ENCODE data around the gene ZNF653.

DNA sequence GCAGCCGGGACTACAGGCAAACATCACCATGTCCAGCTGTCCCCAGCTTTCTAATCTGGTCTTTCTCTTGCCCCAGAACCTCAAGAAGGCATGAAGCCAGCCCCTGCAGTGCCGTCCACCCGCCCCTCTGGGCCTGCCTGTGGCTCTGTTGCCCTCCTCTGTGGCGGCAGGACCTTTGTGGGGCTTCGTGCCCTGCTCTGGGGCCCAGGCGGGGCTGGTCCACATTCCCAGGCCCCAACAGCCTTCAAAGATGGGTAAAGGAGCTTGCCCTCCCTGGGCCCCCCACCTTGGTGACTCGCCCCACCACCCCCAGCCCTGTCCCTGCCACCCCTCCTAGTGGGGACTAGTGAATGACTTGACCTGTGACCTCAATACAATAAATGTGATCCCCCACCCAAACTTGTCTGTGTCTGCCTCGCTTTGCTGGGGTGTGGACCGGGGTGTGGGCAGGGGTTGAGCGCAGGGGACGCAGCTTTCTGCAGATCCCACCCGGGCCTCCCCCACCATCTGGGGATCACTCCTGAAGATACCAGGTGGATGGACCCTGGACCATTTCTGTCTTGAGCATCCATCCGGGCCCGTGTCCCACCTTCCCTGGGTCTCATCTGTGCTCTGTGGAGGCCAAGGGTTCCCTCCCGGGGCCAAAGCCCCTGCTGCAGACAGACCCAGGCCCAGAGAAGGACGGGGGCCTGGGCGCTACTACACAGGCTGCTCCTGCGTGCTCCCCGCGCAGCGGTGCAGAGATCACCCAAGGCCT, 54.9 kb downstream of the ZNF653 start:
- TF ChIP-seq, protein P1, sequence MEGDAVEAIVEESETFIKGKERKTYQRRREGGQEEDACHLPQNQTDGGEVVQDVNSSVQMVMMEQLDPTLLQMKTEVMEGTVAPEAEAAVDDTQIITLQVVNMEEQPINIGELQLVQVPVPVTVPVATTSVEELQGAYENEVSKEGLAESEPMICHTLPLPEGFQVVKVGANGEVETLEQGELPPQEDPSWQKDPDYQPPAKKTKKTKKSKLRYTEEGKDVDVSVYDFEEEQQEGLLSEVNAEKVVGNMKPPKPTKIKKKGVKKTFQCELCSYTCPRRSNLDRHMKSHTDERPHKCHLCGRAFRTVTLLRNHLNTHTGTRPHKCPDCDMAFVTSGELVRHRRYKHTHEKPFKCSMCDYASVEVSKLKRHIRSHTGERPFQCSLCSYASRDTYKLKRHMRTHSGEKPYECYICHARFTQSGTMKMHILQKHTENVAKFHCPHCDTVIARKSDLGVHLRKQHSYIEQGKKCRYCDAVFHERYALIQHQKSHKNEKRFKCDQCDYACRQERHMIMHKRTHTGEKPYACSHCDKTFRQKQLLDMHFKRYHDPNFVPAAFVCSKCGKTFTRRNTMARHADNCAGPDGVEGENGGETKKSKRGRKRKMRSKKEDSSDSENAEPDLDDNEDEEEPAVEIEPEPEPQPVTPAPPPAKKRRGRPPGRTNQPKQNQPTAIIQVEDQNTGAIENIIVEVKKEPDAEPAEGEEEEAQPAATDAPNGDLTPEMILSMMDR (IDR thresholded peaks at IDR 0.05), result no peak
- TF ChIP-seq ZNF263 (CRISPR knock-in tag; IDR thresholded peaks at IDR 0.05; ENCODE audit: low read depth), result no peak
